ENCODE results near the gene OSCP1.

DNA sequence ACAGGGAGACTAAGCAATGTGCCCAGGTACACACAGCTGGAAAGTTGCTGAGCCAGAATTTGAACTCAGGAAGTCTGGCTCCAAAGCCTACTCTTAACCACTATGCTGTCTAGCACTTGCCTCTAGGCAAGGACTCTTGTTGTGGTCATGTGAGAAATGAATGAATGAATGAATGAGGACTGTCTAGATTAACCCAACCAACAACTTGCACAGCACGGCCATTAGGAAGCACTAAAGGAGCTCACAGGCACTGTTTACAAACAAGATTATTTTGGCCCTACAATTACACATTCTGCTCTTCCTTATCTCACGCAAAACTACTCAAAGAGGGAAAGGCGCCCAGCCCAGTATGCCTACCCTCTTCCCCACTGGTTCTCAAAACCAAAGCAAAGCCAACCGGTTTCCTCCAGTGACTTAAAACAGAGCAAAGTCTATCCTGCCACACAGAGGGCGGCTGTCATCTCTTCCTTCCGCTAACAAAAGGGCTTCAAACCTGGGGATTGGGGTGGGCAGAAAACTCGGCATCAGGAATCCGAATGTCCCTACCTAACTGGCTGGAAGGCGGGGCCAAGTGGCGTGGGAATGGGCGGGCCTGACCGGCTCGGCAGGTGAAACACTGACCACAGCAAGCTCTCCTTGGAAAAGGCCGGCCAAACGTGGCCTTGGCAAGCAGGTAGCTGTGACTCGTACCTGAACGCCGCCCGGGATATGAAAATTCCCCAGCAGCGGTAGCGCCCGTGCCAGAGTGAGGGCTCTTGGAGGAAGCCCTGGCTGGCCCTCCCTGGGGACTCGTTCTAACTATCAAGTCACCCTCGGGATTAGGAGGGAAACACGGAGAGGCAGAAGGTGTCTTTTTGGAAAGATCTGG lies 65.5 kb downstream of the OSCP1 start:
- TF ChIP-seq, protein P1, sequence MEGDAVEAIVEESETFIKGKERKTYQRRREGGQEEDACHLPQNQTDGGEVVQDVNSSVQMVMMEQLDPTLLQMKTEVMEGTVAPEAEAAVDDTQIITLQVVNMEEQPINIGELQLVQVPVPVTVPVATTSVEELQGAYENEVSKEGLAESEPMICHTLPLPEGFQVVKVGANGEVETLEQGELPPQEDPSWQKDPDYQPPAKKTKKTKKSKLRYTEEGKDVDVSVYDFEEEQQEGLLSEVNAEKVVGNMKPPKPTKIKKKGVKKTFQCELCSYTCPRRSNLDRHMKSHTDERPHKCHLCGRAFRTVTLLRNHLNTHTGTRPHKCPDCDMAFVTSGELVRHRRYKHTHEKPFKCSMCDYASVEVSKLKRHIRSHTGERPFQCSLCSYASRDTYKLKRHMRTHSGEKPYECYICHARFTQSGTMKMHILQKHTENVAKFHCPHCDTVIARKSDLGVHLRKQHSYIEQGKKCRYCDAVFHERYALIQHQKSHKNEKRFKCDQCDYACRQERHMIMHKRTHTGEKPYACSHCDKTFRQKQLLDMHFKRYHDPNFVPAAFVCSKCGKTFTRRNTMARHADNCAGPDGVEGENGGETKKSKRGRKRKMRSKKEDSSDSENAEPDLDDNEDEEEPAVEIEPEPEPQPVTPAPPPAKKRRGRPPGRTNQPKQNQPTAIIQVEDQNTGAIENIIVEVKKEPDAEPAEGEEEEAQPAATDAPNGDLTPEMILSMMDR (IDR thresholded peaks at IDR 0.05), result no peak
- TF ChIP-seq POLR2A (IDR thresholded peaks at IDR 0.05) (peak in 1 of 4 donors; percentile 74), POLR2AphosphoS5 (IDR thresholded peaks at IDR 0.05) (peak; percentile 11 to 82 (median 78))
